AG04450 (cell line): ENCODE results near the gene C4orf36. TPM values are rescaled to one million over a fixed set of nuclear protein-coding genes. Genes with fewer than 3 reads are reported as not detected.

Experiments
- CTCF ChIA-PET: fragments of 300-600, 350-600 bp; formaldehyde crosslinking; extraction: SDS; loops from one replicate; lab custom pipeline; 2022; ENCODE audit warnings: antibody characterized with exemption, inconsistent platforms; lab: Charles Lee
- POLR2A ChIA-PET: fragments of 350-600 bp; formaldehyde crosslinking; extraction: SDS; loops from one replicate; lab custom pipeline; 2021; ENCODE audit warnings: antibody characterized with exemption, inconsistent platforms; lab: Yijun Ruan, JAX
- DNase-seq: peaks from one replicate; pipeline ENCODE4 v3.0.0-alpha.2; 2011; ENCODE audit warnings: low read depth, low spot score
- H3K27ac ChIP-seq: one replicate; pipeline ENCODE4 v1.5.1; 2012; ENCODE audit warnings: low read depth, low read length, control low read depth
- H3K27me3 ChIP-seq: one replicate; pipeline ENCODE4 v1.6.0; 2012; ENCODE audit warnings: low read length; ENCODE audit not compliant: control insufficient read depth, insufficient read depth
- H3K4me3 ChIP-seq: 2 replicates; pipeline ENCODE4 v1.5.1; 2011; ENCODE audit warnings: mild to moderate bottlenecking, low read depth, low read length, control low read depth
- H3K9me3 ChIP-seq: 2 replicates; pipeline ENCODE4 v1.5.1; 2012; ENCODE audit warnings: low read length; ENCODE audit not compliant: control insufficient read depth, insufficient read depth
- CTCF ChIP-seq: IDR thresholded peaks from 2 replicates; pipeline ENCODE4 v1.5.1; 2011; ENCODE audit warnings: low read depth, low read length, control low read depth, inconsistent platforms
- polyA plus RNA-seq: library from polyadenylated mRNA; depleted of rRNA; stranded (reverse); fragments of >200 nt; gene quantifications from 2 replicates; pipeline ENCODE4 v1.2.3, GENCODE V29; 2011; rRNA removed

C4orf36 gene
- polyA plus RNA-seq, 1 experiment = 1.2 TPM

DNA sequence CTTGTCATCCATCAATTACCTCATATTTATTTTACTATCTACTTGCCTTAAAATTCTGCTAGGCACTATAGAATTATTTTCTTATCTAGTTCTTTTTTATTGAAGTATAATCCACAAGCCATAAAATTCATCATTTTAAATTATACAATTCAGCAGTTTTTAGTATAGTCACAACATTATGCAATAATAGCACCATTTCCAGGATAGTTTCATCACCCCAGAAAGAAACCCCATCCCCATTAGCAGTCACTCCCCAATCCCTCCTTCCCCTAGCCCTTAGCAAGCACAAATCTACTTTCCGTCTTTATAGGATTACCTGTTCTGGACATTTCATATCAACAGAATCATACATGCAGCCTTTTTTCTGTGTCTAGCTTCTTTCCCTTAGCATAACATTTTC is 58.6 kb downstream of the C4orf36 start:
- TF ChIP-seq CTCF = no peak
- Histone ChIP-seq H3K27me3 (no peaks in the 10 kb centered on the region), H3K9me3 (no peaks in the 10 kb centered on the region), H3K4me3 (no peak overlapping the region), H3K27ac (no peak overlapping the region)
- POLR2A ChIA-PET = no interaction called here
- CTCF ChIA-PET = interaction anchor here (0.6 kb wide), 1 partner anchor 337 kb away, joined by 4 read pairs; no protein-coding TSS in a partner anchor
- no peak for DNase-seq

GRCh38 chr4:86831262-86832130 is 60.7 kb downstream of the C4orf36 start:
- POLR2A ChIA-PET = interaction anchor here (0.6 to 1.7 kb wide), 5 partner anchors 11 to 238 kb away, joined by 3 to 12 read pairs (median 4); partner anchors contain the start of gene PTPN13

More at GRCh38 chr4:86831262-86832130, 60.7 kb downstream of the C4orf36 start:
- peak overlapping the region; percentile 91 for H3K27ac ChIP-seq
- peak; percentile 93 for DNase-seq
- CTCF ChIA-PET = interaction anchor here (0.8 to 1.5 kb wide), 4 partner anchors 12 to 319 kb away, joined by 3 to 4 read pairs (median 3); partner anchors contain the start of gene PTPN13
- no peak for TF ChIP-seq CTCF
- H3K27me3 ChIP-seq = no peaks in the 10 kb centered on the region
- no peaks in the 10 kb centered on the region for H3K9me3 ChIP-seq
- no peak overlapping the region for H3K4me3 ChIP-seq

Other genes starting within 250 kb of the C4orf36 start
- gene SLC10A6, start 43.0 kb downstream of the C4orf36 start, polyA plus RNA-seq = 0.06 TPM in 1 of 2 replicates, not detected in the other
- 17.2 and 19.5 TPM in 2 replicates for gene AFF1, start 42.6 kb upstream of the C4orf36 start, polyA plus RNA-seq